ENCODE measurements around the gene GOLPH3. TPM values are rescaled to one million over a fixed set of nuclear protein-coding genes. Genes with fewer than 3 reads are reported as not detected.

GOLPH3 gene
- total and polyA plus RNA-seq, 4 donors, result 64.1 to 116 (median 68.5) TPM

DNA sequence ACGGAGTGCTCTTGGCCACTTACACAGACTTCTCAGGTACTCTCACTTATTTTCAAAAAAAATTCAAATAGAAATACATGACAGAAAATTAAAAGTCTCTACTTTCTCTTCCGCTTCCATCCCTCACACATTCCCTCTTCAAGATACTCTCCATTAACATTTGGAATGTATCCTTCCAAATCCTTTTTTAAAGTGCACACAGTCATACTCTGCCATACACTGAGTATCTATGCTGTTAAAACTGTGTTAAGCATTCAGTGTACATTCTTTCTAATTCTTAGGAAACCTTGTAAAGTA lies 15.5 kb downstream of the GOLPH3 start:
- no peak overlapping the region for H3K4me3 ChIP-seq (ENCODE audit: low read depth in 1 of 3, low read length in 3 of 3)
- TF ChIP-seq FOXA2 (IDR thresholded peaks at IDR 0.05) (no peak), TAF1 (conservative IDR thresholded peaks at IDR 0.05) (no peak), HNF4A (conservative IDR thresholded peaks at IDR 0.05) (no peak), JUND (IDR thresholded peaks at IDR 0.05) (no peak), HNF4G (IDR thresholded peaks at IDR 0.05) (no peak), NR2F2 (IDR thresholded peaks at IDR 0.05) (no peak)
- TF ChIP-seq, protein P1, sequence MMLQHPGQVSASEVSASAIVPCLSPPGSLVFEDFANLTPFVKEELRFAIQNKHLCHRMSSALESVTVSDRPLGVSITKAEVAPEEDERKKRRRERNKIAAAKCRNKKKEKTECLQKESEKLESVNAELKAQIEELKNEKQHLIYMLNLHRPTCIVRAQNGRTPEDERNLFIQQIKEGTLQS (IDR thresholded peaks at IDR 0.05), result no peak
- TF ChIP-seq, protein P2, sequence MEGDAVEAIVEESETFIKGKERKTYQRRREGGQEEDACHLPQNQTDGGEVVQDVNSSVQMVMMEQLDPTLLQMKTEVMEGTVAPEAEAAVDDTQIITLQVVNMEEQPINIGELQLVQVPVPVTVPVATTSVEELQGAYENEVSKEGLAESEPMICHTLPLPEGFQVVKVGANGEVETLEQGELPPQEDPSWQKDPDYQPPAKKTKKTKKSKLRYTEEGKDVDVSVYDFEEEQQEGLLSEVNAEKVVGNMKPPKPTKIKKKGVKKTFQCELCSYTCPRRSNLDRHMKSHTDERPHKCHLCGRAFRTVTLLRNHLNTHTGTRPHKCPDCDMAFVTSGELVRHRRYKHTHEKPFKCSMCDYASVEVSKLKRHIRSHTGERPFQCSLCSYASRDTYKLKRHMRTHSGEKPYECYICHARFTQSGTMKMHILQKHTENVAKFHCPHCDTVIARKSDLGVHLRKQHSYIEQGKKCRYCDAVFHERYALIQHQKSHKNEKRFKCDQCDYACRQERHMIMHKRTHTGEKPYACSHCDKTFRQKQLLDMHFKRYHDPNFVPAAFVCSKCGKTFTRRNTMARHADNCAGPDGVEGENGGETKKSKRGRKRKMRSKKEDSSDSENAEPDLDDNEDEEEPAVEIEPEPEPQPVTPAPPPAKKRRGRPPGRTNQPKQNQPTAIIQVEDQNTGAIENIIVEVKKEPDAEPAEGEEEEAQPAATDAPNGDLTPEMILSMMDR (IDR thresholded peaks at IDR 0.05; ENCODE audit: low read depth, low read length, missing input control), result no peak

DNA sequence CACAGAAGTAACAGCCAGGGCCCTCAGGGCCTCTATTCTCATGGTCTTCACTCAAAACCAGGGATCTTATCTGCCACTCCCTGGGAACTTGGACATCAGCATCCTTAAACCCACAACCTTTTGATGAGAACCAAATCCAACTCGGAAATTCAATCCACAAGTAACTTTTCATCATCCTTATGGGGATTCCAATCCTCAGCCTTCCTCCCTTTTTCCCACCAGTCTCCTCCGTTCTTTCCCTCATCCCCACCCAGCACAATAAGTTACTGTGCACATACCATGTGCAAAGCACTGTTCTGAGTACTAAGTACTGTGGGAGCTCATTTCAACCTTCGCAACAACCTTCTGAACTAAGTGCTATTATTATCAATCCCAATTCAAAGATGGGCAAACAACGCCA lies 17.0 kb downstream of the GOLPH3 start:
- H3K27ac ChIP-seq (ENCODE audit: low read depth in 1 of 2, low read length in 2 of 2), result no peak overlapping the region
- WGBS, result 87% methylated on average over 4 of the region's 4 CpGs
- no peak for DNase-seq (ENCODE audit: low spot score)
- H3K9ac ChIP-seq (ENCODE audit: low read depth in 1 of 2, low read length in 2 of 2), result no peak overlapping the region
- no peaks in the 10 kb centered on the region for H3K9me3 ChIP-seq (ENCODE audit: control insufficient read depth in 4 of 4, low read length in 3 of 4)
- H3K36me3 ChIP-seq (ENCODE audit: control insufficient read depth in 4 of 4, insufficient read depth in 3 of 4, low read depth in 1 of 4, low read length in 3 of 4), result peaks cover 0 to 6% (median 0%) of the 10 kb centered on the region in 4 donors
- no peaks in the 10 kb centered on the region for H3K27me3 ChIP-seq (ENCODE audit: control insufficient read depth in 4 of 4, insufficient read depth in 4 of 4, low read length in 3 of 4)
- no peak for TF ChIP-seq SP1 (IDR thresholded peaks at IDR 0.05)
- TF ChIP-seq, protein P3, sequence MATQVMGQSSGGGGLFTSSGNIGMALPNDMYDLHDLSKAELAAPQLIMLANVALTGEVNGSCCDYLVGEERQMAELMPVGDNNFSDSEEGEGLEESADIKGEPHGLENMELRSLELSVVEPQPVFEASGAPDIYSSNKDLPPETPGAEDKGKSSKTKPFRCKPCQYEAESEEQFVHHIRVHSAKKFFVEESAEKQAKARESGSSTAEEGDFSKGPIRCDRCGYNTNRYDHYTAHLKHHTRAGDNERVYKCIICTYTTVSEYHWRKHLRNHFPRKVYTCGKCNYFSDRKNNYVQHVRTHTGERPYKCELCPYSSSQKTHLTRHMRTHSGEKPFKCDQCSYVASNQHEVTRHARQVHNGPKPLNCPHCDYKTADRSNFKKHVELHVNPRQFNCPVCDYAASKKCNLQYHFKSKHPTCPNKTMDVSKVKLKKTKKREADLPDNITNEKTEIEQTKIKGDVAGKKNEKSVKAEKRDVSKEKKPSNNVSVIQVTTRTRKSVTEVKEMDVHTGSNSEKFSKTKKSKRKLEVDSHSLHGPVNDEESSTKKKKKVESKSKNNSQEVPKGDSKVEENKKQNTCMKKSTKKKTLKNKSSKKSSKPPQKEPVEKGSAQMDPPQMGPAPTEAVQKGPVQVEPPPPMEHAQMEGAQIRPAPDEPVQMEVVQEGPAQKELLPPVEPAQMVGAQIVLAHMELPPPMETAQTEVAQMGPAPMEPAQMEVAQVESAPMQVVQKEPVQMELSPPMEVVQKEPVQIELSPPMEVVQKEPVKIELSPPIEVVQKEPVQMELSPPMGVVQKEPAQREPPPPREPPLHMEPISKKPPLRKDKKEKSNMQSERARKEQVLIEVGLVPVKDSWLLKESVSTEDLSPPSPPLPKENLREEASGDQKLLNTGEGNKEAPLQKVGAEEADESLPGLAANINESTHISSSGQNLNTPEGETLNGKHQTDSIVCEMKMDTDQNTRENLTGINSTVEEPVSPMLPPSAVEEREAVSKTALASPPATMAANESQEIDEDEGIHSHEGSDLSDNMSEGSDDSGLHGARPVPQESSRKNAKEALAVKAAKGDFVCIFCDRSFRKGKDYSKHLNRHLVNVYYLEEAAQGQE (IDR thresholded peaks at IDR 0.05), result no peak
- TF ChIP-seq TAF1 (conservative IDR thresholded peaks at IDR 0.05), result no peak
- TF ChIP-seq, protein P4, sequence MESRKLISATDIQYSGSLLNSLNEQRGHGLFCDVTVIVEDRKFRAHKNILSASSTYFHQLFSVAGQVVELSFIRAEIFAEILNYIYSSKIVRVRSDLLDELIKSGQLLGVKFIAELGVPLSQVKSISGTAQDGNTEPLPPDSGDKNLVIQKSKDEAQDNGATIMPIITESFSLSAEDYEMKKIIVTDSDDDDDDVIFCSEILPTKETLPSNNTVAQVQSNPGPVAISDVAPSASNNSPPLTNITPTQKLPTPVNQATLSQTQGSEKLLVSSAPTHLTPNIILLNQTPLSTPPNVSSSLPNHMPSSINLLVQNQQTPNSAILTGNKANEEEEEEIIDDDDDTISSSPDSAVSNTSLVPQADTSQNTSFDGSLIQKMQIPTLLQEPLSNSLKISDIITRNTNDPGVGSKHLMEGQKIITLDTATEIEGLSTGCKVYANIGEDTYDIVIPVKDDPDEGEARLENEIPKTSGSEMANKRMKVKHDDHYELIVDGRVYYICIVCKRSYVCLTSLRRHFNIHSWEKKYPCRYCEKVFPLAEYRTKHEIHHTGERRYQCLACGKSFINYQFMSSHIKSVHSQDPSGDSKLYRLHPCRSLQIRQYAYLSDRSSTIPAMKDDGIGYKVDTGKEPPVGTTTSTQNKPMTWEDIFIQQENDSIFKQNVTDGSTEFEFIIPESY (IDR thresholded peaks at IDR 0.05), result no peak
- no peak for TF ChIP-seq RXRA (IDR thresholded peaks at IDR 0.05)
- no peak for TF ChIP-seq EGR1 (IDR thresholded peaks at IDR 0.05; ENCODE audit: low read depth in 2 of 2)
- TF ChIP-seq JUND (IDR thresholded peaks at IDR 0.05), result no peak
- TF ChIP-seq FOXA1 (IDR thresholded peaks at IDR 0.05), result no peak
- TF ChIP-seq, protein P1 (IDR thresholded peaks at IDR 0.05), result no peak
- no peak for TF ChIP-seq HNF4A (conservative IDR thresholded peaks at IDR 0.05)
- no peak overlapping the region for H3K4me3 ChIP-seq (ENCODE audit: low read depth in 1 of 3, low read length in 3 of 3)
- peaks cover 7 to 55% (median 20%) of the 10 kb centered on the region in 4 donors for H3K4me1 ChIP-seq (ENCODE audit: control insufficient read depth in 4 of 4, insufficient read depth in 4 of 4, low read length in 3 of 4)

More for the DNA sequence above, 15.5 kb downstream of the GOLPH3 start:
- no peak for DNase-seq (ENCODE audit: low spot score)
- no peak overlapping the region for H3K9ac ChIP-seq (ENCODE audit: low read depth in 1 of 2, low read length in 2 of 2)
- peaks cover 0 to 6% (median 0%) of the 10 kb centered on the region in 4 donors for H3K36me3 ChIP-seq (ENCODE audit: control insufficient read depth in 4 of 4, insufficient read depth in 3 of 4, low read depth in 1 of 4, low read length in 3 of 4)
- H3K27me3 ChIP-seq (ENCODE audit: control insufficient read depth in 4 of 4, insufficient read depth in 4 of 4, low read length in 3 of 4), result no peaks in the 10 kb centered on the region
- no peak overlapping the region for H3K27ac ChIP-seq (ENCODE audit: low read depth in 1 of 2, low read length in 2 of 2)
- peaks cover 5 to 46% (median 13%) of the 10 kb centered on the region in 4 donors for H3K4me1 ChIP-seq (ENCODE audit: control insufficient read depth in 4 of 4, insufficient read depth in 4 of 4, low read length in 3 of 4)
- no peaks in the 10 kb centered on the region for H3K9me3 ChIP-seq (ENCODE audit: control insufficient read depth in 4 of 4, low read length in 3 of 4)
- 93% methylated on average over 2 of the region's 2 CpGs for WGBS
